OCI-LY1 (cell line): ENCODE results near the gene FAF1.

Experiments used
- H2AFZ ChIP-seq: fragments of 200-600 bp; sonication (generic), shearing (Covaris generic); 2 replicates; pipeline ENCODE4 v1.6.0; 2014; ENCODE audit warnings: antibody characterized with exemption, mild to moderate bottlenecking, low read length
- H3F3A ChIP-seq: fragments of 200-600 bp; sonication (generic), shearing (Covaris generic); 2 replicates; pipeline ENCODE4 v1.6.0; 2014; ENCODE audit warnings: mild to moderate bottlenecking, antibody characterized with exemption, low read length, moderate library complexity; ENCODE audit not compliant: insufficient read depth
- H3K27ac ChIP-seq: fragments of 200-600 bp; sonication (generic); 2 replicates; pipeline ENCODE4 v1.5.1; 2014; ENCODE audit warnings: low read length, mixed run types, mild to moderate bottlenecking, low read depth; ENCODE audit not compliant: poor library complexity, severe bottlenecking
- H3K27me3 ChIP-seq: fragments of 200-600 bp; sonication (generic); 2 replicates; pipeline ENCODE4 v1.6.0; 2014; ENCODE audit warnings: antibody characterized with exemption, mild to moderate bottlenecking, low read length, moderate library complexity; ENCODE audit not compliant: insufficient read depth
- H3K36me3 ChIP-seq: fragments of 200-600 bp; sonication (generic); 2 replicates; pipeline ENCODE4 v1.6.1; 2014; ENCODE audit warnings: mild to moderate bottlenecking, antibody characterized with exemption, low read length, moderate library complexity, mixed read lengths; ENCODE audit not compliant: insufficient read depth
- H3K4me1 ChIP-seq: fragments of 200-600 bp; sonication (generic); 2 replicates; pipeline ENCODE4 v1.5.1; 2014; ENCODE audit warnings: mild to moderate bottlenecking, low read length, moderate library complexity; ENCODE audit not compliant: insufficient read depth, severe bottlenecking
- H3K4me2 ChIP-seq: fragments of 200-600 bp; sonication (generic), shearing (Covaris generic); 2 replicates; pipeline ENCODE4 v1.6.1; 2014; ENCODE audit warnings: low read length
- H3K4me3 ChIP-seq: fragments of 200-600 bp; sonication (generic); 2 replicates; pipeline ENCODE4 v1.5.1; 2014; ENCODE audit warnings: low read length, low read depth, mild to moderate bottlenecking, mixed read lengths; ENCODE audit not compliant: poor library complexity, severe bottlenecking
- H3K79me2 ChIP-seq: fragments of 200-600 bp; shearing (Covaris generic); 2 replicates; pipeline ENCODE4 v1.6.1; 2016; ENCODE audit warnings: mixed run types, low read length, mixed read lengths; ENCODE audit not compliant: insufficient read depth
- H3K9ac ChIP-seq: fragments of 200-600 bp; sonication (generic), shearing (Covaris generic); 2 replicates; pipeline ENCODE4 v1.6.1; 2014; ENCODE audit warnings: mild to moderate bottlenecking, low read length, mixed read lengths
- H3K9me2 ChIP-seq: fragments of 200-600 bp; sonication (generic), shearing (Covaris generic); 2 replicates; pipeline ENCODE4 v1.6.1; 2014; ENCODE audit warnings: low read depth, mild to moderate bottlenecking, low read length, mixed read lengths
- H3K9me3 ChIP-seq: fragments of 200-600 bp; shearing (Covaris generic); 2 replicates; pipeline ENCODE4 v1.6.1; 2014; ENCODE audit warnings: low read length, mixed read lengths
- H4K20me1 ChIP-seq: fragments of 200-600 bp; sonication (generic), shearing (Covaris generic); 2 replicates; pipeline ENCODE4 v1.6.0; 2016; ENCODE audit warnings: mild to moderate bottlenecking, low read length; ENCODE audit not compliant: insufficient read depth
- EZH2 ChIP-seq: fragments of 200-600 bp; sonication (generic), shearing (Covaris generic); IDR thresholded peaks from 2 replicates; pipeline ENCODE4 v1.8.0; 2017; ENCODE audit warnings: borderline replicate concordance, mixed run types, mild to moderate bottlenecking, antibody characterized with exemption, low read length, moderate library complexity, mixed read lengths
- TF ChIP-seq, protein P1 (sequence below): fragments of 200-600 bp; sonication (generic), shearing (Covaris generic); IDR thresholded peaks from 2 replicates; pipeline ENCODE4 v1.5.1; 2017; ENCODE audit warnings: mild to moderate bottlenecking, antibody characterized with exemption, low read length, moderate library complexity, mixed read lengths

FAF1 gene

DNA sequence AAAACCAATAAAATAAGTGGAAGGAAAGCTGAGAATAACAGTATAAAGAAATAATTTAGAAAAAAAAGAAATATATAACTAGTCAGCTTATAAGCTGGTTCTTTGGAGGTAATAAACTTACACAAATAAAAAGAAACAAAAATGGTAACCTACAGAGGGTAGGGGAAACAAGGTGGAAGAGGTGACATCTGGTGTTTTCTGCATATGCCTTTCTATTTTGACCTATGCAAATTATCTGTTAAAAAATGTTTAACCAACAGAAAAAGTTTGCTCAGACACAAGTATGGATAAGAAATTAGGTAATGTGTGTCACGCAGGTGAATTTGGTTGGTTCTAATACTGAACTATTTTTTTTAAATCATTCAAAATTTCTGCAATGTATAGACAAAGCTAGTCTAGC, 483.3 kb downstream of the FAF1 start:
- H3F3A ChIP-seq: no peaks in the 10 kb centered on the region
- H3K9me2 ChIP-seq: no peaks in the 10 kb centered on the region
- H3K79me2 ChIP-seq: no peaks in the 10 kb centered on the region
- no peaks in the 10 kb centered on the region for H3K9me3 ChIP-seq
- peaks cover 10% of the 10 kb centered on the region for H3K36me3 ChIP-seq
- no peak overlapping the region for H2AFZ ChIP-seq
- TF ChIP-seq, protein P1, sequence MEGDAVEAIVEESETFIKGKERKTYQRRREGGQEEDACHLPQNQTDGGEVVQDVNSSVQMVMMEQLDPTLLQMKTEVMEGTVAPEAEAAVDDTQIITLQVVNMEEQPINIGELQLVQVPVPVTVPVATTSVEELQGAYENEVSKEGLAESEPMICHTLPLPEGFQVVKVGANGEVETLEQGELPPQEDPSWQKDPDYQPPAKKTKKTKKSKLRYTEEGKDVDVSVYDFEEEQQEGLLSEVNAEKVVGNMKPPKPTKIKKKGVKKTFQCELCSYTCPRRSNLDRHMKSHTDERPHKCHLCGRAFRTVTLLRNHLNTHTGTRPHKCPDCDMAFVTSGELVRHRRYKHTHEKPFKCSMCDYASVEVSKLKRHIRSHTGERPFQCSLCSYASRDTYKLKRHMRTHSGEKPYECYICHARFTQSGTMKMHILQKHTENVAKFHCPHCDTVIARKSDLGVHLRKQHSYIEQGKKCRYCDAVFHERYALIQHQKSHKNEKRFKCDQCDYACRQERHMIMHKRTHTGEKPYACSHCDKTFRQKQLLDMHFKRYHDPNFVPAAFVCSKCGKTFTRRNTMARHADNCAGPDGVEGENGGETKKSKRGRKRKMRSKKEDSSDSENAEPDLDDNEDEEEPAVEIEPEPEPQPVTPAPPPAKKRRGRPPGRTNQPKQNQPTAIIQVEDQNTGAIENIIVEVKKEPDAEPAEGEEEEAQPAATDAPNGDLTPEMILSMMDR: no peak
- no peak overlapping the region for H3K27ac ChIP-seq
- no peak overlapping the region for H3K9ac ChIP-seq
- H3K4me1 ChIP-seq: no peaks in the 10 kb centered on the region
- no peak overlapping the region for H3K4me2 ChIP-seq
- H3K4me3 ChIP-seq: no peak overlapping the region
- no peaks in the 10 kb centered on the region for H4K20me1 ChIP-seq
- no peaks in the 10 kb centered on the region for H3K27me3 ChIP-seq

DNA sequence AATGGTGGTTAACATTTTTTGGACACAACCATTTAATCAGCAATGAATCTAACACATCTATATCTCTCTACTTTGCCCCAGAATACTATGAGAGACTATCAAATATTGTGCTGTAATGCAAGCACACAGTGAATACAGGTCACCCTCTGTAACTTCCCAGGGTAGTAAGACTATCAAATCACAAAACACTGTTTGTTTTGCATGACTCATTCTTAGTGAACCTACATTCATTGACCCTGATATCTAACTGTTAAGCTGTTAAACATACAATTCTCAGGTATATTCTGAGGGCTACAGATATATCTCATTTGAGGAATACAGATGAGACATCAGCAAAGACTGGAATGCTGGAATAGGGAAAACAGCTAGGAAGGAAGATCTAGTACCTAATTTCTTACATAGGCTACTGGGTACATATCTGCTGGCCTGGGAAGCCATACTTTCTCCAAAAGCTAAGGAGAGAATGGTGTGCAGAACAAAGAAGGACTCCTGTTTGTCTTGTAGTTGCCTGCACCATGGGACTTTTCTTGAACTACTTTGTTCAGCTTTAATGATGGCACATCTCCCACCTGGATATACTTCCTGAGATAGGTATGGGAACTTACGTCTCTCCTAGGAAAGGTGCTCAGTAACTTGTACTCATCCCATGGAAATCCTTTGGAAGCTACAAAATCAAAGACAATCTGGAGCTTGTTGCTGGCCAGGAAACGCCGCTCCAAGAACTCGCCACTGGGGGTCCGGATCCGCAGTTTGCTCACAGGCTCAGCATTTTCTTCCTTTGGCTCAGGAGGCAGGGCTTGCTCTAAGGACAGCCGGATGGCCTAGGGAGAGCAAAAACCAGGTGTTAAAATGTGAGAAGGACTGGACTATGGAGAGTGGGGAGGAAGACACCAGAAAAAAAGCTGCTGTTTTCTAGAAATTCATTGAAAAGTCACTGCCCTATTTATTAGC, 484.9 kb downstream of the FAF1 start:
- H3K4me1 ChIP-seq: no peaks in the 10 kb centered on the region
- no peak overlapping the region for H3K4me2 ChIP-seq
- no peak overlapping the region for H3K27ac ChIP-seq
- H3K9me2 ChIP-seq: no peaks in the 10 kb centered on the region
- no peaks in the 10 kb centered on the region for H3K27me3 ChIP-seq
- H3F3A ChIP-seq: no peaks in the 10 kb centered on the region
- no peak overlapping the region for H3K9ac ChIP-seq
- peaks cover 16% of the 10 kb centered on the region for H3K36me3 ChIP-seq
- H2AFZ ChIP-seq: no peak overlapping the region
- H3K79me2 ChIP-seq: no peaks in the 10 kb centered on the region
- no peak overlapping the region for H3K4me3 ChIP-seq
- no peaks in the 10 kb centered on the region for H4K20me1 ChIP-seq
- H3K9me3 ChIP-seq: no peaks in the 10 kb centered on the region
- no peak for TF ChIP-seq EZH2
- TF ChIP-seq, protein P1: no peak

DNA sequence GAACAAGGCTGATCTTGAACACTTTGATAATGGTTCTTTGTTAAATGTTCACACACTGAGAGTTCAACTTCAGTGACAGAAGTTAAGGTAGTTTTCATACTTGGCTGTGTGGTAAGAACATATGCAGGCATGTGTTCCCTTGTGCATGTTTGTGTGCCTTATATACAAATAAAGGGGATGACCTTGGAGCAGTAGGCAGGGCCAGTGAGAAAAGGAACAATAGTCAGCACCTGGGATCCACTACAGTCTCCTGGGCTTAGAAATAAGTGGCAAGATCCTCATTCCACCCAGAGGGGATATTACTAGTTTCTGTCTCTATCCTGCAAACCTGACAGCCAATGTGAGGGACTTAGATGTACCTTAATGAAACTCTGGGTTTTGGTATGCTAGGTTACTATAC, 486.6 kb downstream of the FAF1 start:
- TF ChIP-seq, protein P1: no peak
- no peak for TF ChIP-seq EZH2
- peaks cover 23% of the 10 kb centered on the region for H3K36me3 ChIP-seq
- no peak overlapping the region for H3K4me3 ChIP-seq
- no peak overlapping the region for H2AFZ ChIP-seq
- H3K27me3 ChIP-seq: no peaks in the 10 kb centered on the region
- H3K79me2 ChIP-seq: no peaks in the 10 kb centered on the region
- H3F3A ChIP-seq: no peaks in the 10 kb centered on the region
- no peaks in the 10 kb centered on the region for H3K9me2 ChIP-seq
- no peaks in the 10 kb centered on the region for H3K9me3 ChIP-seq
- H3K27ac ChIP-seq: no peak overlapping the region
- no peak overlapping the region for H3K4me2 ChIP-seq
- no peaks in the 10 kb centered on the region for H3K4me1 ChIP-seq
- H3K9ac ChIP-seq: no peak overlapping the region
- no peaks in the 10 kb centered on the region for H4K20me1 ChIP-seq
